Hematopoietic multipotent progenitor cell (in vitro differentiated cells): ENCODE measurements around the gene NREP. TPM values are rescaled to one million over a fixed set of nuclear protein-coding genes. Genes with fewer than 3 reads are reported as not detected.
A peak's percentile ranks its signal among the peaks of the same experiment; 100 is the strongest.

Source experiments
- DNase-seq, 3 donors: peaks; one replicate each; pipeline ENCODE4 v3.0.0-alpha.2; 2011 to 2015; ENCODE audit warnings: low read depth in 2 of 3, low spot score in 2 of 3
- total RNA-seq: library from RNA; depleted of rRNA; stranded (reverse); fragments of >200 nt; gene quantifications from one replicate; pipeline ENCODE4 v1.2.3, GENCODE V29; 2012

The NREP gene
- total RNA-seq: 67.3 TPM

GRCh38 chr5:111756581-111757354 is at the start of gene NREP:
NREP (minus strand) TSS chr5:111757194; CDS start chr5:111755772, 1,422 bp downstream.
- DNase-seq: peak in 1 of 3 donors; percentile 37

- DNase-seq: no peak
These were observed 49.8 kb upstream of the NREP start for GRCh38 chr5:111806753-111807152.

- no peak for DNase-seq
These were observed 49.2 kb upstream of the NREP start for GRCh38 chr5:111806156-111806555.

- DNase-seq: no peak
These were observed 48.1 kb upstream of the NREP start for GRCh38 chr5:111805071-111805470.

GRCh38 chr5:111800351-111800750 is 43.4 kb upstream of the NREP start:
- no peak for DNase-seq

GRCh38 chr5:111795142-111795541 is 38.1 kb upstream of the NREP start:
- DNase-seq: no peak

- no peak for DNase-seq
These were observed 35.6 kb upstream of the NREP start for GRCh38 chr5:111792471-111793058.

- no peak for DNase-seq
These were observed 33.3 kb upstream of the NREP start for GRCh38 chr5:111790295-111790694.

GRCh38 chr5:111787006-111787405 is 30.0 kb upstream of the NREP start:
- DNase-seq: no peak

GRCh38 chr5:111784491-111785181 is 27.6 kb upstream of the NREP start:
- DNase-seq: no peak

GRCh38 chr5:111783537-111783936 is 26.5 kb upstream of the NREP start:
- DNase-seq: no peak

GRCh38 chr5:111782216-111782615 is 25.2 kb upstream of the NREP start:
- no peak for DNase-seq

GRCh38 chr5:111781200-111781599 is 24.2 kb upstream of the NREP start:
- DNase-seq: peak in 1 of 3 donors; percentile 31

GRCh38 chr5:111779922-111780292 is 22.9 kb upstream of the NREP start:
- no peak for DNase-seq

- no peak for DNase-seq
These were observed 22.4 kb upstream of the NREP start for GRCh38 chr5:111779260-111779921.

- peak in 1 of 3 donors; percentile 40 for DNase-seq
These were observed 20.2 kb upstream of the NREP start for GRCh38 chr5:111776913-111777781.

GRCh38 chr5:111775224-111775623 is 18.2 kb upstream of the NREP start:
- DNase-seq: peak in 1 of 3 donors; percentile 24

GRCh38 chr5:111774525-111774924 is 17.5 kb upstream of the NREP start:
- DNase-seq: peak in 2 of 3 donors; percentile 71 to 94

GRCh38 chr5:111772456-111773122 is 15.6 kb upstream of the NREP start:
- DNase-seq: no peak

GRCh38 chr5:111769541-111769940 is 12.5 kb upstream of the NREP start:
- DNase-seq: no peak
